UCSD-AML1 (cell line): Measurements from ENCODE around the gene CUL7.
"Not testable (repeated sequence)": the region's sequence is repeated elsewhere in the genome, so short reads cannot be mapped to it uniquely, and the experiment has no call there.

Experiments used
- DNase-seq: peaks from one replicate; lab custom pipeline; 2025; ENCODE audit not compliant: unreplicated experiment; lab: John Stamatoyannopoulos, UW

Gene CUL7

DNA sequence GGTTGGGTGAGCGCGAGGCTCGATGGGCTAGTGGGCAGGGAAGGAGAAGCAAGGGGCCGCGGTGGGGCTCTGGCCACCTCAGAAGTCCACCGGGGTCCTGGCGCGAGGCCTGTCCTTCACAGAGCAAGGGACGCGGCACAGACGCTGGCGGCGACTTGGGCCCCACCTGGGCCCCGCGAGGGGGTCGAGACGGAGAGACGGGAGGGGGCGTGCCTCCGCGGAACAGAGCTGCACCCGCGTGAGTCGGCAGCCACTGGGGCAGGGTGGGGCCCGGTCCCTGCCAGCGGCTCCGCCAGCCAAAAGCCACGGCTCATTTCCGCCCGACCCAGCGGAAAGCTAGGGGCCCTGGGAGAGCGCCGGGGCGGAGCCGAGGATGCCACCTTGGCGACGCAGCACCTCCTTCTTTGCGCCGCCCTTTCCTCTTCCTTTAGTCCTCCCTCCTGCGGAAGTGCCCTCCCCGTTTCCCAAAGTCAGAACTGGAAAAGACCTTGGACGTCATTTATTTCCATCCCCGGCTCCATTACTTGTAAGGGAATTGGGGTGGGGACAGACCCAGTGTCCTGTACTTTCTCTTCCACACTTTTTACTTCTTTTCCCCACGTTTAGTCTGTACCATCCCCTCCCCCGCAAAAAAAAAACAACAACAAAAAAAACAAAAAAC, at the start of gene CUL7:
Gene CUL7, minus strand, starts transcription at position 307 of the 661 bp plus-strand sequence. CDS start 1,063 bp downstream, outside the sequence.
- DNase-seq, result peak; percentile 94

DNA sequence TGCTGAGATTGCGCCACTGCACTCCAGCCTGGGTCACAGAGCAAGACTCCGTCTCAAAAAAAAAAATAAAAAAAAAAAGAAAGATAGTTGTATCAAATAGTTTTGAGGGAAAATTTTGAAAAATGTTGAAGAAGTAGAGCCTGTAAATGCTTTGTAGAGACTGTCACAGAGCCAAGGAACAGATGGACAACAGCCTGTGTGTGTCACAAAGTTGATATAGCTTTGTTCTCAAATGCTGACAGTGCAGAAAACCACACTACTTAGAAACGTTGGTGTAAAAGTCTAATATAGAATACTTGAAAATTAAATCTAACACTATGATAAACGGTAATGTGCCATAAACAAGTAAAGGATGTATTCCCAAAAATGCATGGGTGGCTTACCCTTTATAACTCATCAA, 47.8 kb upstream of the CUL7 start:
- DNase-seq, result no peak

DNA sequence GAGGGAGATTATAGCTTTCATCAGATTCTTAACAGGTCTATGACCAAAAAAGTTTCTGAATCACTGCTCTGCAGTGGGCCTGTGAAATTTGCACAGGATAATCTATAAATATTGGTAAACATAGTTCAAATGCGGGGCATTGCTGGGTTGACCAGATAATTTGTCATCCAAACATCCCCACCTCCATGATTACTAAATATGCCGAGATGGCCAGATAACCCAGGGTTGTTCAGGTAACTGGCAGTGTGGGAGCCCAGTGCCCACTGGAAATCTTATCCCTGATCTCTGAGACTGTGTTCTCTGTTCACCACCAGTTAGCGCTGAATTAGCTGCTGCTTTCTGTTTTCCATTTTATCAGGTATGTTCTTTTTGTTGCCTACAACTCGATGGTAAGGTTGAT, 43.9 kb upstream of the CUL7 start:
- no peak for DNase-seq

DNA sequence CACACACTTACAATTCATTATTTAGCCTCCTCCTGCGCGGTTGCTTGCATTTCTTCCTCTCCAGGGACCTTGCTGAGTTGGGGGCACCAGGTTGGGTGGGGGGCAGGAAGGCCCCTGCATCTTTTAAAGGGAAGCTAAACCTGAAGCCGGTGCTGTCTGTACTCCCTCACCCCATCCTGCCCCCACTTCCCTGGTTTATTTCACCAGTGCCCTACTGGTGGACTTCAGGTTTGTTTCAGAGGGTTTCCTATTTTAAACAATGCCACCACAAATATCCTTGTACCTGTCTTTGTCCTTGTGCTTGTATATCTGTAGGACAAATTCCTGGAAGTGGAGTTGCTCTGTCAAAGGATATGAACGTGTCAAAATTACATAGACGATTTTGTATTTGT, 43.4 kb upstream of the CUL7 start:
- DNase-seq, result no peak

DNA sequence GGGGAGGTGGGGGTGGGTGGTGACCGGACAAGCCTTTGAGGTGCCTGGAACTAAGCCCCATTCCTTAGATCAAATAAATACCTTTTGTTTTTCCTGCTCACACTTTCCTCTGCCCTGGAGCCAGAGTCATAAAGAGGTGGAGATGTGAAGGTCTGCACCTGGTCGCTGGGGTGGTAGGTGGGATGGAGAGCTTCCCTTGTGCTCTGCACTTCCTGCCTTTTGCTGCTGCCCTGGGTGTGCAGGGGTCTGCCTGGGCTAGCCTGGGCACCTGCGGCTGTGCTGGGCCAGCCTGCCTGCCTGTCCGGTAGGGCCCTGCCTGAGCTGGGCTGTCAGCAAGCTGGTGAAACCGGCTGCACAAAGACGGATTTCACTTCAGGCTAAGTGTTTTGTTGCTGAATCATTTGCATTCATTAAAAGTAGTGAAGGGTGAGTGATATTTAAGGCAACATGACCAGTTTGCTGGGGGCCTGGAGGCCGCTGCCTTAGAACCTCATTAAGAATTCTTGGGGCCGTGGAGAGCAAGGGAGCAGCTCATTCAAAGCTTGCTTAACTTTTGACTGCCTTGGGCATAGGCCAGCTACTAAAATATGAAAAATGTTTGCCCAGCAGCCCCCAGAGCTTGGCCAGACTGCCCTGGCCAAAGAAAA, 42.9 kb upstream of the CUL7 start:
- DNase-seq, result no peak

DNA sequence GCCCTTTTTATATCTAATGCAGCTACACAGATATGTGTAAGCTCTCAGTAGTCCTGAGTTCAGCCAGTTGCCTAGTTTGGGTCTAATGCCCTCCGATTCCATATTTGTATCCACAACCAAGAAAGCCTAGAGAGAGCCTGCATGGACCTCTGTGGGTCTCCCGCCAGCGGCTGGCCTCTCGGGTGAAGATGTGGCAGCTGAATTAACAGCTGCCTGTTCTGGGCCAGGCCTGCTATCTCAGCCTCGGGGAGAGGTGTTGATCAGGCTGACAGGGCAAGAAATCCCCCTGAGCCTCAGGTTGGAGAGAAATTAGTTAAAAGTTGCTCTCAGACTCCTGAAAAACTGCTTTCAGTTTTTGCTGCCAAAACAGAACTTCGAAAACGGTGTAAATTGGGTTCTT, 42.3 kb upstream of the CUL7 start:
- no peak for DNase-seq

DNA sequence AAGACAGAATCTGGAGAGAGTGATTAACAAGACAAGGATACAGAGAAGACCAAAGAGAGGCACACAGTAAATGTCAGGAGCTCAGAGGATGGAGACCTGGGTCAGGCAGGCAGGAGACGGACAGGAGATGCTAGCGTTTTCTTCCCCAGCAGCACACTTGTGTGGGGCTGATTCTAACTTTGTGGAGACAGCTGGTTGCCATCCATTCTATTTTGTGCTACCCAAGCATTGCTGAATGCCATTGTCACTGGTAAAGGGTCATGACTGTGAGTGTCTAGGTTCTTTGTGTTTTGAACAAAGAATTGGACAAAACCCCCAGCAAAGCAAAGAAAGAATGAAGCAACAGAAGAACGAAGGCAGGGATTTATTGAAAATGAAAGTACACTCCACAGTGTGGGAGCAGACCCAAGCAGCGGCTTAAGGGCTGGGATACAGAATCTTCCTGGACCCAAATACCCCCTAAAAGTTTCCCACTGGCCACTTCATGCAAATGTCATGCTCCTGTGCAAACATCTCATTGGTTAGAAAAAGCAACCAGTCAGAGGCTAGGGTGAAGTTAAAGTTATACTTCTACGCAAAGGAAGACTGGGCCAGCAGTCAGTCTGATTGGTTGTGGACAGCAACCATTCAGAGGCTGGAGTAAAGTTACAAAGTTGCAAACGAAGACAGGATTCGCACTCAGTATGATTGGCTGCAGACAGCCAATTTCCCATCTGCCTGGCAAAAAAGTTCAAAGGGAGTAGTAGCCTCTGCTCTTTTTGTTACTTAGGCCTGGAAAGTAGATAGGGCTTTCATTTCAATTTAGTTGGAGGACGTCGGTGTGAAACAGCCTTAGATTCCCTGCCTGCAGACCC, 40.0 kb upstream of the CUL7 start:
- DNase-seq, result no peak

DNA sequence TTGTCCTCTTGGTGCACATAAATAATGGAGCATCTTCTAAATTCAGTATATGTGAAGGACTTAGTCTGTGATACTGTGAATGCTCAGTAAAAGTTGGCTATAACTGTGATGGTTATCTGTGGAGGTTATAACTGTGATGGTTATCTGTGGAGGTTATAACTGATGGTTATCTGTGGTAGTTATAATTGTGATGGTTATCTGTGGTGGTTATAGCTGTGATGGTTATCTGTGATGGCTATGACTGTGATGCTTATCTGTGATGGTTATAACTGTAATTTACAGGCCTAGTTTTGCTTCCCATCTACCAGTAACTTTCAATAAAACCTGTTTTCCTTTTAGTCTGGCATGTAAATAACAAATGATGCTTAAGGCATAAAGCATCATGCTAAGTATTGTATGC, 39.0 kb upstream of the CUL7 start:
- no peak for DNase-seq

DNA sequence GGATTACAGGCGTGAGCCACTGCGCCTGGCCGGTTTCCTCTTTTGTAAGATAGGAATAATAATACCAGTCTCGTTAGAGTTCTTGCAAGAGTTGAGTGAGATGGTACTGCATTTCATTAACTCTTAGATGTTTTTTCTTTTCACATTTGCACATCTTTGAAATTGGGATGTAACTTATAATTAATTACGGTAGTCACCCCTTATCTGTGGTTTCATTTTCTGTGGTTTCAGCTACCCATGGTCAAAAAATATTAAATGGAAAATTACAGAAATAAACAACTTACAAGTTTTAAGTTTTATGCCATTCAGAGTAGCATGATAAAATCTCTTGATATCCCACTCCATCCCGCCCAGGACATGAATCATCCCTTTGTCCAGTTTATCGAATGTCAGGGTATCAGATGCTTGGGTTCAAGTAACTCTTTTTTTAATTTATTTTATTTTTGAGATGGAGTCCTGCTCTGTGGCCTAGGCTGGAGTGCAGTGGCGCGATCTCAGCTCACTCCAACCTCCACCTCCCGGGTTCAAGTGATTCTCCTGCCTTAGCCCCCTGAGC, 37.9 kb upstream of the CUL7 start:
- DNase-seq, result no peak

DNA sequence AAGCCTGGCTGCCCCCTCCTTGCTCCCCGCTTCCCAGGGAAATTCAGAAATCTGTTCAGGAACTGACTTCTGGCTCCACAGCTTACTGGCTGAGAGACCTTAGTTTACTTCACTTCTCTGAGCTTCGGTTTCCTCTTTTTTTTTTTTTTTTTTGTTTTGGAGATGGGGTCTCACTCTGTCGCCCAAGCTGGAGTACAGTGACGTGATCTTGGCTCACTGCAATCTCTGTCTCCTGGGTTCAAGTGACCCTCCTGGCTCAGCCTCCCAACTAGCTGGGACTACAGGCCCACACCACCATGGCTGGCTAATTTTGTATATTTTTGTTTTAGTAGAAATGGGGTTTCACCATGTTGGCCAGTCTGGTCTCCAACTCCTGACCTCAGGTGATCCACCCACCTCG, 37.4 kb upstream of the CUL7 start:
- DNase-seq, result no peak

DNA sequence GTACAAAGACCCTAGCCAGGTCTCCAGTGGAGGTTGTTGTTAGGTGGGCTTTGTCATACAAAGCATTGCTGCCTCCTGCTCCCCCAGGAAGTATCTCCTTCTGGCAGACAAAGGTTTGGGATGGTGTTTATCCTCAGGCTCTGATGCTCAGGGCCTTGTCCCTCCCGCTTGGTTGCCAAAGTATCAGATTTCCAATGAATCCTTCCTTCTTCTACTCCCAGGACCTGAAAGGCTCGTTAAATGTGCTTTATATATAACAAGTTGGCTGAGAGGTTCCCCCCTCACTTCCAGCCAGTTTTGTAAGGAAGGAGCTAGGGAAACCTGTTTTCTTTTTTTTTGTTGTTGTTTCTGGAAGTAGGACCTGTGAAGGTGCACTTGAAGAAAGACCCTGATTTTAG, 36.9 kb upstream of the CUL7 start:
- DNase-seq, result no peak

DNA sequence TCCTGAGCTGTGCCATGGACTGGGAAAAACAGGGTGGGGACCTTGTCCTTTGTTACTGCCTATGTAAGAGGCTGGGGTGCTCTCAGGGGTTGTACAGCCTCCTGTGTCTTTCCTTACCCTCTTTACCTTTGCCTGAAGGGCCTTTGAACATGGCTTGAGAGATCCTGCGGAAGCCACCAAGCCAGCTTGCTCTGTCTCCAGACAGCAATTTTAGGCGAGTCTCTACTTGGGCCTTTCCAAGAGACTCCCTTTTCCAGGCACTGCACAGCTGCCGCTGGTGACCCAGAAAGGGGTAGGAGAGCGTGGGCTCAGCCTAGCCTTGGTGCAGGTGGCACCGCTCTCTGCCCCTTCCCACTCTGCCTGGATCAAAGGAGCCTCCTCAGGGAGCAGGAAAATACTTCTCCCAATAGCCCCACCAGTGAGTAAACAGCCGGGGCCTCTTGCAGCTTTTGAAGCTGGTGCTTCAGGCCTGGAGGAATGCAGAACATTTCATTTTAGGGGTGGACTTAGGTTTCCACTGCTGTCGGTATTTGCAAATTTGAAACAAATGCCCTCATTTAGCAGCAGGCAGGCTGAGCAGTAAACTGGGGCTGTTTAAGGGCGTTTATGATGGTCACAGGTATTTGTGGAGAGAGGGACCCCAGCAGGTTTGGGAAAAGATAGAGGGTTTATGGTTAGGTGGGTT, 36.4 kb upstream of the CUL7 start:
- DNase-seq, result no peak

DNA sequence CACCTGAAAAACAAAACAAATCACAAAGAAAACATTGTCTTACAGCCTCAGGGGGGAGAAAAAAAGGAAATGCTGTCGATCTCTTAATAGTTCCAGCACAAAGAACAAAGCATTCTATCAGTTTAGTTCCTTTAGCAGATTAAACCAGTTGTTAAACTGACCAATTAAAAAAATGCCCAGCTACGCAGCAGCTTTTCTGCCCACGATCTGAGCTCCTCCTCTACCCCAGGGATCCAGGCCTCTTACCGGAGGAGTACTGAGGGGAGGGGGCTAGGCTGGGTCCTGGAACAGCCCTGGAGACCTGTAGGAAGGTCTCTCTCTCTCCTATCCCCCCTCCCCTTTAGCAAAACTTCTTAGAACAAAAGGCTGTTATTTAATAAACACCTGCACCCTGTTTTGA, 35.8 kb upstream of the CUL7 start:
- no peak for DNase-seq

DNA sequence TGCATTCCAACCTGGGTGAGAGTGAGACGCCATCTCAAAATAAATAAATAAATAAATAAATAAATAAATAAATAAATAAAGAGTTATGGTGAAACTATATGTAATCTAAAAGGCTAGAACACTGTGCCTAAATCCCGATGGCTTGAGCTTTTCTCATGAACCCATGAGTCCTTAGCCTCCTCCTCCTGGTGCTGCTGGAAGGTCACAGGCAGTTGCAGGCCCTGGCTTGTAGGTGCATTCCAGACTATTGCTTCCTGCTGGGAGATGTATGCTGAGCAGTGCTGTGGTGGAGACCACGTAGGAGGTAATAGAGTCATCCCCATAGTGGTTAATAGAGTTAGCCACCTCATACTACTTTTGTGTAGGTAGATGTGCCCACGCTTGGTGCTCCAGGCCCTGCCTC, 35.0 kb upstream of the CUL7 start:
- DNase-seq, result no peak

DNA sequence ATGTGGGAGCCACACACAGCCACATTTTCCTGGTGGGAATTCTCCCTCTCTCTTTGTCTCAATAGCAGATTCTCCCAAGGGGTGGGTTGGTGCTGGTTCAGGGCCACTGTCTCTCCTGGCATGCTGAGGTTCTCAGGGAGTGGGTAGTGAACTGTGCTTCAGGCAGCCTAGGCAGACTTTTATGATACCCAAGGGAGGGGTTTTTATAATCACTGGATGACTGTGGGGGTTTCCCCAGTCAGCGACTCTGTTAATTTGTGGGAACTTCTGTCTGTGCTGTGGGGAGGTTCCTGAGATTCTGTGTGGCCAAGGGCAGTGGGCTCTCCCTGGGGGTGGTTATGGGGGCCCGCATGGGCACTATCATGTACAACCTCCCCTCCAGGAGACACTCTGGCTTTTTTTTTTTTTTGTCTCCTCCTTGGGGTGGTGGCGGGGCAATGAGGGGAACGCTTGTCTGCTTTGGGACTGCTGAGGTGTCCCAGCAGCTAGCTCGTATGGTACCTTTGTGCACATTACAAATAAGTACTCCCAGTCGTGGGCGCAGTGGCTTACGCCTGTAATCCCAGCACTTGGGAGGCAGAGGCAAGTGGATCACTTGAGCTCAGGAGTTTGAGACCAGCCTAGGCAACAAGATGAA, 32.5 kb upstream of the CUL7 start:
- DNase-seq, result no peak

DNA sequence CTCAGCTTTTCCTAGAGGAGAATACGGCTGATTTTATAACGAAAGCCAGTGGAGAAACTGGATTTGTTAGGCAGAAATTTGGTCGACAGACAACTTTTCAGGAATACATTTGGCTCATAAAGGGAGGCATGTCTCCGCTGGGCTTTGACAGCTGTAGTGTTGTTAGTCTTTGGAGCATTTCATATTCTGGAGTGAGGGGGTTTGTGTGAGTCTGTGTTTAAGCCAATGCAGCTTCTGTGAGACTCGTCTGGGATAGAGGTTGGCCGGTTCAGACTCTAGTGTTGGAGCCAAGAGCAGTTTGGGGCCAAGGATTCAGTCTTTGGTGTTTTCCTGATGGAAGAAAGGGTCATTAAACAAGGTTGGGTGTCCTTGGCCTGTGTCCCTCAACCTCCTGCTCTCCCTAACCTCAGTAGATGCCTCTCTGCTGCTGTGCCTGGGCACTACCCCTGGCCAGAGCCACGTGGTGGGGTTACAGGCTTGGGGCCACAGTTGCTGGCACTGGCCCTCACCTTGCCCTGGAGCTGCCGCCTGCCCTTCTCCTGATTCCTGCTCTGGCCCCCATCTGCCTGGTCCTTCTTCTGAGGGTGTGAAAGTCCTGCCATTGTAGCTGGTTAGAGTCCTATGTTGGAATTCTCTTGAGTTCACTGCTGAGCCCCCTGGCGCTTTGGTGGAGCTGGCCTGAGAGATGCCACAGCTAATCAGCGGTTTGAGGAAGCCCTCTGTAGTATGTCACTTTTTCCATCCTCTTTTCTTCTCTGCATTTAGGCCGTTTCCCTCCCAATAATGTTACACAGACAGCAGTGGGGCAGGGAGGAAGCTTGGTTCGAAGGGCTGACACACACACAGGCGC, 29.4 kb upstream of the CUL7 start:
- no peak for DNase-seq

DNA sequence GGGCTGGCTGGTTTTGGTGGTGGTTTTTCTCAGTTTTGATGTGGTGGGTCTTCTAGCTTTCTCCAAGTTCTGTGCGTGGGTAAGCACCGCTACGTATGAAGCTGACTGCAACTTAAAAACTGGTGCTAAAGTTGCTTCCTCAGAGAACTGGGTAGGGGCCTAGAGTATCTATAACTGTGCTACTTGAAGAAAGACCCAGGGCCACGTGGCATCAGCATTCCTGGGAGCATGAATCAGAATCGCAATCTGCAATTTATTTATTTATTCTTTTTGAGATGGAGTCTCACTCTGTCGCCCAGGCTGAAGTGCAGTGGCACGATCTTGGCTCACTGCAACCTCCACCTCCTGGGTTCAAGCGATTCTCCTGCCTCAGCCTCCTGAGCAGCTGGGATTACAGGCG, 28.3 kb upstream of the CUL7 start:
- not testable (repeated sequence) for DNase-seq

DNA sequence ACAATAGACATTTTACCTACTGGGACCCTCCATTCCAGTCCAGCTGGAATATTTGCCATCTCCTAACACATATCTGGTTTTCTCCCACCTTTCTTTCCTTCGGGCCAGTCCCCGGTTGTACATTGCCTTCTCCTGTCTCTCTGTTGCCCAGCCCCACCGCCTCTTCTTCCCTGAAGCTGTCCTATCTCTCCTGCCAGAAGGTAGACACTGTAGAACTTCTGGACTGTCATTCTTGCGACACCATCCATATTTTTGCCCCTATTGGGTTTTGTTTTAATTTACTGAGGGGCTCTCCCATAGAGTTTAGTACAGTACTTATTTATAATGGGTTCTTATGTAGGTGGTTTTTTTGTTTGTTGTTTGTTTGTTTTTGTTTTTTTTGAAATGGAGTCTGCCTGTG, 27.4 kb upstream of the CUL7 start:
- no peak for DNase-seq

DNA sequence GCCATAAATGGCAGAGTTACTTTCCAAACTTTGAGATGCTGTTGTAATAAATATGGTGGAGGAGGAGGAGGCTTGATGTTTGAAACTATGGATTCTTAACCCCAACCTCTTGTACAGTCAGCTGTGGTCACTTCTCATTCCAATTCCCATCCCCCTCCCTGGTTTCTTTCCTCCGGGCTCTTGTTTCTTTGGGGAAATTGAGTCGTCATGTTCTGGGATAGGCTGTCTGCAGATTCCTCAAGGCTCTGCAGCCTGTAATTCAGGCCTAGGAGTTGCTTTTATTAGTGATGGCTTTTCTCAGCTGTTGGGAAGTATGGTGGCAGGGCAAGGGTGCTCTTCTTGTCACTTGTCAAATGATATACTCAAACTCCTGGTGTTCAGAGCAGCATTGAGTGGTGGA, 25.0 kb upstream of the CUL7 start:
- no peak for DNase-seq

DNA sequence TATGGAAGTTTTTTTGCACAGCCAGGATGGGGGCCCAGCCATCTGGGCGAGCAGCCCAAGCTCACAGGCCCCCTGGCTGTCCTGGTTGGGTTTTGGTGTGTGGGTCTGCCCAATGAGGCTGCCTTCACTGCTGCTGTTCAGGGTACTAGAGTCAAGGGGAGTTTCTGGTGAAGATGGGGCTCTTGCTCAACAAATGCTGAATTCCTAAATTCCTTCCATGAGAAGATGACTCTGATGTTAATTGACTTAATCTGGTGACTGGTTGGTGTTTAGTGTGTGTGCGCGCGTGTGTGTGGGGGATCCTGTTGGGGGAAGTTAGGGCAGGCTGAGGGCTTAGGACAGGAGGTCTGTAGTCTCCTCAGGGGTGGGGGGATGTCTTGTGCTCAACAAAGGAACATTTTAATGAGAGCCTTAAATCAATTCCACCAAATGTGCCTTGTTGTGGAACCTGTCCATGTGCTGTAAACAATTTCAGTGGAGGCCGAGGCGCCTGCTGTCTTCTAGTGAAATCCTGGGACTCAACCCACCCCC, 24.4 kb upstream of the CUL7 start:
- DNase-seq, result no peak
